Transverse colon (tissue), 4 donors: ENCODE data around the gene GRHPR. TPM values are rescaled to one million over a fixed set of nuclear protein-coding genes. Genes with fewer than 3 reads are reported as not detected.

Experiments used
- DNase-seq: peaks from one replicate; pipeline ENCODE4 v3.0.0-alpha.2; 2019
- H3K27ac ChIP-seq, 4 donors: fragments of 200-600 bp; sonication (generic); 2 replicates each; pipeline ENCODE4 v1.5.1; 2016 to 2018; ENCODE audit warnings: inconsistent platforms in 4 of 4
- H3K27me3 ChIP-seq: fragments of 200-600 bp; sonication (generic); 2 replicates; pipeline ENCODE4 v1.5.1; 2017; ENCODE audit warnings: inconsistent platforms
- H3K36me3 ChIP-seq, 4 donors: fragments of 200-600 bp; sonication (generic); 2 replicates each; pipeline ENCODE4 v1.5.1; 2017 to 2019; ENCODE audit warnings: inconsistent platforms in 4 of 4
- H3K4me1 ChIP-seq, 4 donors: fragments of 200-600 bp; sonication (generic); 2 replicates each; pipeline ENCODE4 v1.5.1; 2017 to 2020; ENCODE audit warnings: inconsistent platforms in 4 of 4
- H3K4me3 ChIP-seq, 4 donors: fragments of 200-600 bp; sonication (generic); 1 replicate in 1 of 4; 2 replicates in 3 of 4; pipeline versions ENCODE4 v1.5.1 to v1.6.1; 2017 to 2019; ENCODE audit warnings: inconsistent platforms in 4 of 4
- H3K9me3 ChIP-seq, 2 donors: fragments of 200-600 bp; sonication (generic); 2 replicates each; pipeline ENCODE4 v1.5.1; 2017 to 2019; ENCODE audit warnings: inconsistent platforms in 2 of 2
- CTCF ChIP-seq, 5 experiments: fragments of 200-600 bp in 3 of 5; fragments of 450-650 bp in 2 of 5; sonication (generic) in 3 of 5; IDR thresholded peaks; 1 replicate in 2 of 5; 2 replicates in 3 of 5; pipeline ENCODE4 v1.5.1; 2016 to 2017; ENCODE audit warnings: antibody characterized with exemption in 5 of 5, inconsistent platforms in 3 of 5, mild to moderate bottlenecking in 2 of 5, moderate library complexity in 1 of 5
- EP300 ChIP-seq: sonication (generic); formaldehyde crosslinking; IDR thresholded peaks from one replicate; pipeline ENCODE4 v1.6.1; 2017; ENCODE audit warnings: antibody characterized with exemption, low read depth
- POLR2A ChIP-seq: fragments of 450-650 bp; IDR thresholded peaks from one replicate; pipeline ENCODE4 v1.6.1; 2016; ENCODE audit warnings: antibody characterized with exemption, mild to moderate bottlenecking, moderate library complexity
- POLR2AphosphoS5 ChIP-seq, 3 donors: sonication (generic); formaldehyde crosslinking; IDR thresholded peaks; one replicate each; pipeline ENCODE4 v1.6.1; 2016; ENCODE audit warnings: antibody characterized with exemption in 3 of 3
- WGBS, 2 donors: methylation state at CpG; one replicate each; pipeline ENCODE4 v1.1.5; 2018; ENCODE audit warnings: low coverage in 1 of 2; 5-methylcytosine and 5-hydroxymethylcytosine counted together
- in situ Hi-C, 4 donors: fragments of 200-750 bp; cut with MboI; loops; one replicate each; pipeline versions ENCODE4 v1.15.0 to v1.15.1; 2017; ENCODE audit warnings: low sequenced_read_pairs in 3 of 4, low pct_ligation_motif_present in 1 of 4, low pct_unique_long_range_greater_than_20kb in 1 of 4
- intact Hi-C: fragments of 100-400 bp; cut with DNase I; formaldehyde crosslinking; loops from one replicate; pipeline ENCODE4 v1.15.1; 2023; ENCODE audit warnings: low total_unique reads
- total RNA-seq, 4 donors: library from RNA; depleted of rRNA; stranded (reverse); fragments of >200 nt; gene quantifications; one replicate each; pipeline ENCODE4 v1.1.0, GENCODE V29; 2016

Gene GRHPR
- total RNA-seq, 4 donors from 2014 or later = 48.6 to 131 (median 104) TPM

GRCh38 chr9:37456817-37457216 lies 34.3 kb downstream of the GRHPR start:
- no peak overlapping the region for H3K27ac ChIP-seq
- H3K36me3 ChIP-seq = no peaks in the 10 kb centered on the region
- H3K4me3 ChIP-seq = no peak overlapping the region
- no peak for DNase-seq
- WGBS, 2 donors = 88 to 93% methylated on average over 1 of the region's 1 CpG
- no peaks in the 10 kb centered on the region for H3K27me3 ChIP-seq
- peaks cover 6 to 32% (median 12%) of the 10 kb centered on the region in 4 donors for H3K4me1 ChIP-seq
- no peaks in the 10 kb centered on the region for H3K9me3 ChIP-seq
- intact Hi-C loops = no loop called here
- in situ Hi-C loops = loop anchor here in 1 of 4 donors (25.0 kb wide), 2 partner anchors 330 to 605 kb away; partner anchors contain the start of genes EXOSC3 and SHB
- TF ChIP-seq POLR2AphosphoS5 (IDR thresholded peaks at IDR 0.05) (no peak), POLR2A (no peak), EP300 (no peak), CTCF (IDR thresholded peaks at IDR 0.05) (no peak)

GRCh38 chr9:37464006-37464405 lies 41.5 kb downstream of the GRHPR start:
- Histone ChIP-seq H3K9me3 (no peaks in the 10 kb centered on the region), H3K27me3 (no peaks in the 10 kb centered on the region), H3K27ac (peak overlapping the region; percentile 94 to 99 (median 98)), H3K4me1 (peaks cover 14 to 37% (median 30%) of the 10 kb centered on the region in 4 donors), H3K36me3 (no peaks in the 10 kb centered on the region), H3K4me3 (peak overlapping the region in 3 of 4 donors; percentile 69 to 95 (median 73))
- TF ChIP-seq POLR2AphosphoS5 (IDR thresholded peaks at IDR 0.05) (no peak), EP300 (no peak), CTCF (IDR thresholded peaks at IDR 0.05) (no peak), POLR2A (no peak)
- intact Hi-C loops (no loop called here), in situ Hi-C loops (loop anchor here in 2 of 4 donors (10.0 to 25.0 kb wide), 3 partner anchors 131 to 598 kb away; partner anchors contain the start of genes EXOSC3 (in 1 of the 2), SHB (in 1 of the 2) and TOMM5 (in 1 of the 2))
- no peak for DNase-seq
- 20 to 25% methylated on average over 3 of the region's 3 CpGs for WGBS, 2 donors

- Histone ChIP-seq H3K9me3 (no peaks in the 10 kb centered on the region), H3K4me3 (peak overlapping the region; percentile 69 to 95 (median 79)), H3K4me1 (peaks cover 14 to 37% (median 30%) of the 10 kb centered on the region in 4 donors), H3K36me3 (no peaks in the 10 kb centered on the region), H3K27ac (peak overlapping the region; percentile 94 to 99 (median 98)), H3K27me3 (no peaks in the 10 kb centered on the region)
- intact Hi-C loops (no loop called here), in situ Hi-C loops (loop anchor here in 2 of 4 donors (10.0 to 25.0 kb wide), 3 partner anchors 130 to 598 kb away; partner anchors contain the start of genes EXOSC3 (in 1 of the 2), SHB (in 1 of the 2) and TOMM5 (in 1 of the 2))
- TF ChIP-seq POLR2AphosphoS5 (IDR thresholded peaks at IDR 0.05) (peak in 1 of 3 donors; percentile 4), POLR2A (peak; percentile 74), EP300 (no peak), CTCF (IDR thresholded peaks at IDR 0.05) (no peak)
- whole genome bisulfite sequencing, 2 donors = 0% methylated on average over 40 of the region's 47 CpGs; no CpG with 5 or more reads in 1 of the 2 donors
- DNase-seq = peak; percentile 82
These were observed 42.1 kb downstream of the GRHPR start for GRCh38 chr9:37464426-37465248.
